B cell (primary cell): ENCODE results near the gene WWTR1. TPM values are rescaled to one million over a fixed set of nuclear protein-coding genes. Genes with fewer than 3 reads are reported as not detected.

Experiments used
- ATAC-seq: fragments of 200-7000 bp; cut with Tn5 transposase; one replicate; pipeline ENCODE4 v1.10.0; 2021; ENCODE audit warnings: low read depth, mild to moderate bottlenecking, moderate number of reproducible peaks, moderate library complexity
- CTCF ChIA-PET: fragments of 350-600 bp; sonication (Branson Sonifier 250); formaldehyde crosslinking; loops from one replicate; lab custom pipeline; 2021; ENCODE audit warnings: antibody characterized with exemption, inconsistent platforms; lab: Charles Lee
- POLR2A ChIA-PET: fragments of 350-600 bp; sonication (Branson Sonifier 250); formaldehyde crosslinking; loops from one replicate; lab custom pipeline; 2021; ENCODE audit warnings: antibody characterized with exemption; lab: Charles Lee
- DNase-seq: peaks from one replicate; pipeline ENCODE4 v3.0.0; 2013
- H2AFZ ChIP-seq: 2 replicates; pipeline ENCODE4 v1.6.1; 2012; ENCODE audit warnings: mild to moderate bottlenecking, low read depth, low read length; ENCODE audit not compliant: insufficient read depth, poor library complexity, severe bottlenecking
- H3K27ac ChIP-seq, 2 donors: 1 replicate in 1 of 2; 2 replicates in 1 of 2; pipeline ENCODE4 v1.5.1; 2012 to 2013; ENCODE audit warnings: low read length in 2 of 2, mild to moderate bottlenecking in 2 of 2, moderate library complexity in 1 of 2
- H3K27me3 ChIP-seq, 4 experiments: fragments of 200-600 bp in 1 of 4; sonication (generic) in 1 of 4; replicated peaks in 1 of 4; 1 replicate in 2 of 4; 2 replicates in 2 of 4; pipeline versions ENCODE4 v1.6.1 to v1.7.0; 2013 to 2016; ENCODE audit warnings: low read length in 3 of 4, mild to moderate bottlenecking in 2 of 4, mixed read lengths in 1 of 4, moderate library complexity in 1 of 4; ENCODE audit not compliant: insufficient read depth in 4 of 4, control insufficient read depth in 3 of 4; ENCODE audit errors: control extremely low read depth in 1 of 4
- H3K36me3 ChIP-seq, 2 experiments: replicated peaks in 1 of 2; 1 replicate in 1 of 2; 2 replicates in 1 of 2; pipeline versions ENCODE4 v1.6.1 to v1.7.1; 2013; ENCODE audit warnings: low read length in 1 of 2; ENCODE audit not compliant: insufficient read depth in 2 of 2, control insufficient read depth in 1 of 2; ENCODE audit errors: control extremely low read depth in 1 of 2, extremely low read depth in 1 of 2
- H3K4me1 ChIP-seq, 2 donors: fragments of 200-600 bp in 1 of 2; sonication (generic) in 1 of 2; 1 replicate in 1 of 2; 2 replicates in 1 of 2; pipeline versions ENCODE4 v1.5.1 to v1.6.1; 2013 to 2017; ENCODE audit warnings: low read length in 2 of 2; ENCODE audit not compliant: control insufficient read depth in 2 of 2, insufficient read depth in 2 of 2
- H3K4me2 ChIP-seq: replicated peaks from 2 replicates; pipeline ENCODE3; 2012; ENCODE audit warnings: mild to moderate bottlenecking, low read depth, low read length; ENCODE audit not compliant: poor library complexity, severe bottlenecking
- H3K4me3 ChIP-seq, 5 experiments: fragments of 200-600 bp in 1 of 5; sonication (generic) in 1 of 5; 1 replicate in 3 of 5; 2 replicates in 2 of 5; pipeline versions ENCODE4 v1.5.1 to v1.7.0; 2011 to 2016; ENCODE audit warnings: low read length in 4 of 5, mild to moderate bottlenecking in 4 of 5, low read depth in 2 of 5, control low read depth in 1 of 5, moderate library complexity in 1 of 5; ENCODE audit not compliant: insufficient read depth in 1 of 5; ENCODE audit errors: control extremely low read depth in 1 of 5, extremely low read depth in 1 of 5
- H3K79me2 ChIP-seq: fragments of 200-600 bp; sonication (generic); one replicate; pipeline ENCODE4 v1.6.0; 2016; ENCODE audit warnings: low read length; ENCODE audit not compliant: control insufficient read depth, insufficient read depth
- H3K9ac ChIP-seq: fragments of 200-600 bp; sonication (generic); 2 replicates; pipeline ENCODE4 v1.6.1; 2017; ENCODE audit warnings: mild to moderate bottlenecking, low read length, moderate library complexity
- H3K9me3 ChIP-seq, 3 donors: one replicate each; pipeline versions ENCODE4 v1.6.1 to v1.7.1; 2013; ENCODE audit warnings: low read length in 2 of 3; ENCODE audit not compliant: control insufficient read depth in 2 of 3, insufficient read depth in 1 of 3; ENCODE audit errors: control extremely low read depth in 1 of 3
- H4K20me1 ChIP-seq: 2 replicates; pipeline ENCODE4 v1.6.0; 2012; ENCODE audit warnings: mild to moderate bottlenecking, low read length; ENCODE audit not compliant: insufficient read depth, control insufficient read depth, poor library complexity, severe bottlenecking
- H3K27ac Mint-ChIP-seq: one replicate; pipeline ENCODE4 v1.8.0; 2021; ENCODE audit warnings: mixed read lengths
- H3K27me3 Mint-ChIP-seq: one replicate; pipeline ENCODE4 v1.8.0; 2021; ENCODE audit warnings: mixed read lengths
- H3K4me1 Mint-ChIP-seq: one replicate; pipeline ENCODE4 v1.8.0; 2021; ENCODE audit warnings: mixed read lengths
- H3K4me3 Mint-ChIP-seq: one replicate; pipeline ENCODE4 v1.8.0; 2021; ENCODE audit warnings: mixed read lengths
- H3K9me3 Mint-ChIP-seq: one replicate; pipeline ENCODE4 v1.8.0; 2022; ENCODE audit warnings: mixed read lengths; ENCODE audit not compliant: insufficient read depth
- EZH2 ChIP-seq: IDR thresholded peaks from 2 replicates; pipeline ENCODE4 v1.6.1; 2012; ENCODE audit warnings: borderline replicate concordance, low read depth, mild to moderate bottlenecking, moderate library complexity, low read length; ENCODE audit not compliant: insufficient read depth, poor library complexity, severe bottlenecking
- WGBS: methylation state at CpG from one replicate; pipeline ENCODE4 v1.1.5; 2013; ENCODE audit warnings: missing lambda C conversion rate; ENCODE audit not compliant: insufficient coverage; 5-methylcytosine and 5-hydroxymethylcytosine counted together
- intact Hi-C: fragments of 100-400 bp; cut with micrococcal nuclease; formaldehyde crosslinking; loops from one replicate; pipeline ENCODE4 v1.10.0; 2022
- polyA plus RNA-seq: library from polyadenylated mRNA; depleted of rRNA; stranded (reverse); fragments of >200 nt; gene quantifications from 2 replicates; pipeline ENCODE4 v1.2.3, GENCODE V29; 2012
- total RNA-seq, 2 donors: library from RNA; stranded (reverse); fragments of 120-200 nt in 1 of 2; gene quantifications; 1 replicate in 1 of 2; 2 replicates in 1 of 2; pipeline versions ENCODE4 v1.2.3 to v1.2.4, GENCODE V29; 2013 to 2022
- TF ChIP-seq, protein P1 (sequence below): fragments of 200-600 bp; IDR thresholded peaks from one replicate; pipeline ENCODE4 v1.8.0; 2022; ENCODE audit warnings: antibody characterized with exemption, mild to moderate bottlenecking

Gene WWTR1
- total and polyA plus RNA-seq, 2 donors (not counting 1 experiment from before 2014, with no cell fraction given): 0.79 to 2.3 TPM

DNA sequence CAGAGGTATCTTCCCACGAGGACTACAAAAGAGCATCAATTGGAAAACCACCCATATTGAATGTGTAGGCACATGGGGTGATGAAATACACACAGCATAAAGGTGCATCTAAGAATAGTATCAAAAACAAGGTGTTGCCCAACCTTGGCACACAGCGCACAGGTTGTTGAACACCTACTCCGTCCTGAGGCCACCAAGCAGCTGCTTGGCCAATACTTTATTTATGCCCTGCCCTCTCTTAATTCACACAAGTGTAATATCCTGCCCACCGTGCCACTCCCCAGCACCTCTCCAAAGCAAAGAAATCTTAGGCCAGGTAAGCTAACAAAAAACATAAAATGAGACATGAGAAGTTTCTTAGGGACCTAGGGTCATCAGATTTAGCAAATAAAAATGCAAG lies 31.2 kb downstream of the WWTR1 start:
- H3K27ac Mint-ChIP-seq: no peak overlapping the region
- POLR2A ChIA-PET: no interaction called here
- no peaks in the 10 kb centered on the region for H4K20me1 ChIP-seq

DNA sequence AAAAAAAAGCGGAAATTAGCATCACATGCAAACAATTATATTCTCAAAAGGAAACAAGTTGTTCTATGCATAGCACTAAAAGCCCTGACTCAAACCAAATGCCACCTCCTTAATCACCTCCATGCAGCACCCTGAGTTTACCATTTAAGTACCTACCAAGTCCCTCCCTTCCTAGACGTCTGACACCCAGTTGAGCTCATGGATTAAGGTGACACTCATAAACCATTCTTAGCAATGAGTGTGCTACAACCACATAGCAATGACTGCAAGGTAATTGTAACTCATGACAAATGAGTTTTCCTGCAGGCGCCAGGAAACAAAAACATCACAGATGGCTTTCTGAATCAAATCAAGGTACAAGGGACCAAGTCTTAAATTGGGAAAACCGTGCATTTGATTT lies 32.0 kb downstream of the WWTR1 start:
- Histone ChIP-seq H4K20me1 (no peaks in the 10 kb centered on the region), H3K4me3 (no peak overlapping the region), H2AFZ (no peak overlapping the region), H3K79me2 (no peaks in the 10 kb centered on the region), H3K4me1 (no peaks in the 10 kb centered on the region), H3K9me3 (no peaks in the 10 kb centered on the region), H3K9ac (no peak overlapping the region), H3K36me3 (no peaks in the 10 kb centered on the region), H3K4me2 (no peak overlapping the region), H3K27me3 (peaks cover 0 to 3% (median under 1%) of the 10 kb centered on the region in 4 experiments), H3K27ac (no peak overlapping the region)
- H3K4me3 Mint-ChIP-seq: no peak overlapping the region
- no peaks in the 10 kb centered on the region for H3K4me1 Mint-ChIP-seq
- POLR2A ChIA-PET: no interaction called here
- ATAC-seq (no peak), DNase-seq (no peak)
- no peak overlapping the region for H3K27ac Mint-ChIP-seq
- H3K9me3 Mint-ChIP-seq: no peaks in the 10 kb centered on the region
- CTCF ChIA-PET: no interaction called here
- no peak for TF ChIP-seq EZH2
- TF ChIP-seq, protein P1, sequence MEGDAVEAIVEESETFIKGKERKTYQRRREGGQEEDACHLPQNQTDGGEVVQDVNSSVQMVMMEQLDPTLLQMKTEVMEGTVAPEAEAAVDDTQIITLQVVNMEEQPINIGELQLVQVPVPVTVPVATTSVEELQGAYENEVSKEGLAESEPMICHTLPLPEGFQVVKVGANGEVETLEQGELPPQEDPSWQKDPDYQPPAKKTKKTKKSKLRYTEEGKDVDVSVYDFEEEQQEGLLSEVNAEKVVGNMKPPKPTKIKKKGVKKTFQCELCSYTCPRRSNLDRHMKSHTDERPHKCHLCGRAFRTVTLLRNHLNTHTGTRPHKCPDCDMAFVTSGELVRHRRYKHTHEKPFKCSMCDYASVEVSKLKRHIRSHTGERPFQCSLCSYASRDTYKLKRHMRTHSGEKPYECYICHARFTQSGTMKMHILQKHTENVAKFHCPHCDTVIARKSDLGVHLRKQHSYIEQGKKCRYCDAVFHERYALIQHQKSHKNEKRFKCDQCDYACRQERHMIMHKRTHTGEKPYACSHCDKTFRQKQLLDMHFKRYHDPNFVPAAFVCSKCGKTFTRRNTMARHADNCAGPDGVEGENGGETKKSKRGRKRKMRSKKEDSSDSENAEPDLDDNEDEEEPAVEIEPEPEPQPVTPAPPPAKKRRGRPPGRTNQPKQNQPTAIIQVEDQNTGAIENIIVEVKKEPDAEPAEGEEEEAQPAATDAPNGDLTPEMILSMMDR: no peak
- WGBS: 93% methylated on average over 4 of the region's 4 CpGs
- intact Hi-C loops: no loop called here
- H3K27me3 Mint-ChIP-seq: peaks cover 13% of the 10 kb centered on the region

More for the DNA sequence above, 31.2 kb downstream of the WWTR1 start:
- Histone ChIP-seq H3K4me3 (no peak overlapping the region), H3K4me2 (no peak overlapping the region), H3K27me3 (peaks cover 0 to 3% (median 1%) of the 10 kb centered on the region in 4 experiments), H3K9ac (no peak overlapping the region), H3K79me2 (no peaks in the 10 kb centered on the region), H3K4me1 (no peaks in the 10 kb centered on the region), H2AFZ (no peak overlapping the region), H3K27ac (no peak overlapping the region), H3K36me3 (no peaks in the 10 kb centered on the region), H3K9me3 (no peaks in the 10 kb centered on the region)
- CTCF ChIA-PET: no interaction called here
- DNase-seq (no peak), ATAC-seq (no peak)
- intact Hi-C loops: no loop called here
- TF ChIP-seq, protein P1: no peak
- TF ChIP-seq EZH2: no peak
- H3K27me3 Mint-ChIP-seq: peaks cover 13% of the 10 kb centered on the region
- H3K4me1 Mint-ChIP-seq: no peaks in the 10 kb centered on the region
- H3K9me3 Mint-ChIP-seq: no peaks in the 10 kb centered on the region
- no peak overlapping the region for H3K4me3 Mint-ChIP-seq
- no CpG with 5 or more reads among the region's 4 CpGs for WGBS
